Body of pancreas (tissue), 4 donors: ENCODE results near the gene TBC1D4. TPM values are rescaled to one million over a fixed set of nuclear protein-coding genes. Genes with fewer than 3 reads are reported as not detected.

ENCODE experiments used
- ATAC-seq: fragments of 150-250 bp; one replicate; pipeline ENCODE4 v1.9.1; 2016
- DNase-seq, 4 donors: peaks; one replicate each; pipeline ENCODE4 v3.0.0-alpha.2; 2019
- H3K27ac ChIP-seq, 4 donors: fragments of 200-600 bp; sonication (generic); 1 replicate in 3 of 4; 2 replicates in 1 of 4; pipeline versions ENCODE4 v1.5.1 to v1.6.1; 2016 to 2019; ENCODE audit warnings: mild to moderate bottlenecking in 1 of 4, mixed read lengths in 1 of 4, moderate library complexity in 1 of 4
- H3K27me3 ChIP-seq, 2 donors: fragments of 200-600 bp; sonication (generic); one replicate each; pipeline ENCODE4 v1.6.0; 2016; ENCODE audit warnings: mild to moderate bottlenecking in 1 of 2
- H3K36me3 ChIP-seq, 2 donors: fragments of 200-600 bp; sonication (generic); replicated peaks in 1 of 2; 2 replicates each; pipeline ENCODE4 v1.5.1; 2016; ENCODE audit warnings: low read depth in 2 of 2; ENCODE audit not compliant: insufficient read depth in 1 of 2
- H3K4me1 ChIP-seq: fragments of 200-600 bp; sonication (generic); one replicate; pipeline ENCODE4 v1.6.0; 2016
- H3K4me3 ChIP-seq, 2 donors: fragments of 200-600 bp; sonication (generic); 1 replicate in 1 of 2; 2 replicates in 1 of 2; pipeline ENCODE4 v1.5.1; 2016 to 2019
- H3K9me3 ChIP-seq, 3 donors: fragments of 200-600 bp; sonication (generic); 1 replicate in 2 of 3; 2 replicates in 1 of 3; pipeline ENCODE4 v1.5.1; 2016
- CTCF ChIP-seq, 7 experiments: fragments of 450-650 bp in 4 of 7; fragments of 200-600 bp in 3 of 7; sonication (generic) in 3 of 7; IDR thresholded peaks; one replicate each; pipeline ENCODE4 v1.5.1; 2016 to 2019; ENCODE audit warnings: antibody characterized with exemption in 7 of 7
- POLR2A ChIP-seq, 3 donors: fragments of 450-650 bp; IDR thresholded peaks; one replicate each; pipeline ENCODE4 v1.6.1; 2016; ENCODE audit warnings: antibody characterized with exemption in 3 of 3, mild to moderate bottlenecking in 2 of 3
- WGBS, 2 donors: methylation state at CpG; one replicate each; pipeline ENCODE4 v1.1.5; 2017; 5-methylcytosine and 5-hydroxymethylcytosine counted together
- intact Hi-C: fragments of 100-400 bp; cut with DNase I; formaldehyde crosslinking; loops from one replicate; pipeline ENCODE4 v1.15.1; 2023
- total RNA-seq, 2 donors: library from RNA; depleted of rRNA; stranded (reverse); fragments of >200 nt; gene quantifications; one replicate each; pipeline ENCODE4 v1.1.0, GENCODE V29; 2016

Gene TBC1D4
- total RNA-seq, 2 donors from 2014 or later = 28.3 to 29.7 TPM

GRCh38 chr13:75372517-75372916 lies 109.5 kb downstream of the TBC1D4 start:
- Histone ChIP-seq H3K36me3 (no peaks in the 10 kb centered on the region), H3K9me3 (no peaks in the 10 kb centered on the region), H3K4me1 (peaks cover 6% of the 10 kb centered on the region), H3K4me3 (no peak overlapping the region), H3K27me3 (no peaks in the 10 kb centered on the region), H3K27ac (peak overlapping the region in 1 of 4 donors; percentile 7)
- DNase-seq = peak in 1 of 4 donors; percentile 43
- intact Hi-C loops = loop anchor here (5.0 kb wide), 2 partner anchors 110 to 170 kb away; partner anchors contain the start of gene TBC1D4
- peak; percentile 42 to 77 (median 75) for TF ChIP-seq CTCF (IDR thresholded peaks at IDR 0.05)
- no peak for TF ChIP-seq POLR2A (IDR thresholded peaks at IDR 0.05)
- 13 to 21% methylated on average over 1 of the region's 1 CpG for WGBS, 2 donors
- peak; percentile 88 for ATAC-seq

- Histone ChIP-seq H3K4me1 (peaks cover 16% of the 10 kb centered on the region), H3K4me3 (no peak overlapping the region), H3K9me3 (no peaks in the 10 kb centered on the region), H3K36me3 (no peaks in the 10 kb centered on the region), H3K27me3 (no peaks in the 10 kb centered on the region), H3K27ac (no peak overlapping the region)
- intact Hi-C loops = loop anchor here (5.0 kb wide), 2 partner anchors 111 to 171 kb away; partner anchors contain the start of gene TBC1D4
- no peak for TF ChIP-seq POLR2A (IDR thresholded peaks at IDR 0.05)
- TF ChIP-seq CTCF (IDR thresholded peaks at IDR 0.05) = no peak
- DNase-seq (no peak), ATAC-seq (no peak)
Observed at GRCh38 chr13:75371203-75371602, 110.8 kb downstream of the TBC1D4 start.

GRCh38 chr13:75370774-75371173 lies 111.2 kb downstream of the TBC1D4 start:
- Histone ChIP-seq H3K27me3 (no peaks in the 10 kb centered on the region), H3K4me3 (no peak overlapping the region), H3K9me3 (no peaks in the 10 kb centered on the region), H3K36me3 (no peaks in the 10 kb centered on the region), H3K4me1 (peaks cover 16% of the 10 kb centered on the region), H3K27ac (no peak overlapping the region)
- DNase-seq (no peak), ATAC-seq (no peak)
- TF ChIP-seq CTCF (IDR thresholded peaks at IDR 0.05) (no peak), POLR2A (IDR thresholded peaks at IDR 0.05) (no peak)
- 61 to 90% methylated on average over 1 of the region's 1 CpG for WGBS, 2 donors
- intact Hi-C loops = loop anchor here (5.0 kb wide), 2 partner anchors 112 to 172 kb away; partner anchors contain the start of gene TBC1D4

GRCh38 chr13:75369981-75370380 lies 112.0 kb downstream of the TBC1D4 start:
- Histone ChIP-seq H3K27me3 (no peaks in the 10 kb centered on the region), H3K4me3 (no peak overlapping the region), H3K4me1 (peaks cover 16% of the 10 kb centered on the region), H3K27ac (no peak overlapping the region), H3K9me3 (no peaks in the 10 kb centered on the region), H3K36me3 (no peaks in the 10 kb centered on the region)
- DNase-seq = no peak
- no peak for ATAC-seq
- TF ChIP-seq POLR2A (IDR thresholded peaks at IDR 0.05) (no peak), CTCF (IDR thresholded peaks at IDR 0.05) (no peak)
- intact Hi-C loops = loop anchor here (5.0 kb wide), 2 partner anchors 112 to 172 kb away; partner anchors contain the start of gene TBC1D4
- 89 to 91% methylated on average over 3 of the region's 3 CpGs for WGBS, 2 donors

GRCh38 chr13:75368167-75368566 lies 113.8 kb downstream of the TBC1D4 start:
- Histone ChIP-seq H3K27me3 (no peaks in the 10 kb centered on the region), H3K27ac (peak overlapping the region in 1 of 4 donors; percentile 6), H3K4me3 (no peak overlapping the region), H3K9me3 (no peaks in the 10 kb centered on the region), H3K4me1 (peaks cover 16% of the 10 kb centered on the region), H3K36me3 (no peaks in the 10 kb centered on the region)
- WGBS, 2 donors = 39 to 45% methylated on average over 3 of the region's 3 CpGs
- no peak for TF ChIP-seq CTCF (IDR thresholded peaks at IDR 0.05)
- no peak for TF ChIP-seq POLR2A (IDR thresholded peaks at IDR 0.05)
- no peak for DNase-seq
- intact Hi-C loops = no loop called here
- no peak for ATAC-seq
